Measurements from ENCODE around the gene ATN1.

Gene ATN1

DNA sequence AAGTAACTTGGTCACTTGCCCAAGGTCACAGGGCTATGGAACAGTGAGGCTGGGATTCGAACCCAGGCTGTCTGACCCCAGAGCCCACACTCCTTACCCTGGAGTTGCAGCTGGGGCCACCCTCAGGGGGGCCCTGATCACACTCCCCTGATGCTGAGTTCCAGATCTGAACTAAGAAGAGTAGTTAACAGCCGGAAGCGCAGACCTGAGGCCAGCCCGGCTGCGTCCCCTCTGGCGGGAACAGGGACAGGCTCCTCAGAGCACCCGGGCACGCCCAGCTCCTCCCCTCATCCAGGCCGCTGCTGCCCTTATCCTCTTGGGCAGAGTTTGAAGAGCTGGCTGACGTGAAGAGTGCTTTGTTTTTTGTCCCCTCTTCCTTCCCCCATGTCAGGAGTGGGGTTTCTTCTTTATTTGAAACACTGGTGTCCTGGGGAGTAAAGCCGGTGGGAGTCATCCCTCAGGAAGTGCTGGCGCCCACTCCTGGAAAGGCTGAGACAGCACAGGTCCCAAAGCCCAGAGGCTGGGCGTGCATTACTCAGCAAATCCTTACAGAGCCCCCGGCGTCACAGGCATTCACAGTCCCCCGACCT is 34.0 kb downstream of the ATN1 start:
- peak overlapping the region in 1 of 2 donors; percentile 15 for H3K4me3 ChIP-seq (replicated peaks in 1 of 2; ENCODE audit: low read depth in 2 of 2, low read length in 2 of 2)
- TF ChIP-seq CTCF (IDR thresholded peaks at IDR 0.05; ENCODE audit: low read depth, low read length): peak; percentile 45
- DNase-seq (ENCODE audit: low read depth in 2 of 2): peak; percentile 79 to 80

GRCh38 chr12:6962285-6963015 is 34.7 kb downstream of the ATN1 start:
- H3K4me3 ChIP-seq (replicated peaks in 1 of 2; ENCODE audit: low read depth in 2 of 2, low read length in 2 of 2): no peak overlapping the region
- no peak for DNase-seq (ENCODE audit: low read depth in 2 of 2)
- TF ChIP-seq CTCF (IDR thresholded peaks at IDR 0.05; ENCODE audit: low read depth, low read length): no peak

GRCh38 chr12:6963016-6963731 is 35.4 kb downstream of the ATN1 start:
- no peak for TF ChIP-seq CTCF (IDR thresholded peaks at IDR 0.05; ENCODE audit: low read depth, low read length)
- no peak overlapping the region for H3K4me3 ChIP-seq (replicated peaks in 1 of 2; ENCODE audit: low read depth in 2 of 2, low read length in 2 of 2)
- DNase-seq (ENCODE audit: low read depth in 2 of 2): no peak

- TF ChIP-seq CTCF (IDR thresholded peaks at IDR 0.05; ENCODE audit: low read depth, low read length): no peak
- no peak overlapping the region for H3K4me3 ChIP-seq (replicated peaks in 1 of 2; ENCODE audit: low read depth in 2 of 2, low read length in 2 of 2)
- no peak for DNase-seq (ENCODE audit: low read depth in 2 of 2)
These were observed 36.1 kb downstream of the ATN1 start for GRCh38 chr12:6963791-6964413.

GRCh38 chr12:6964605-6965025 is 36.9 kb downstream of the ATN1 start:
- no peak overlapping the region for H3K4me3 ChIP-seq (replicated peaks in 1 of 2; ENCODE audit: low read depth in 2 of 2, low read length in 2 of 2)
- DNase-seq (ENCODE audit: low read depth in 2 of 2): no peak
- TF ChIP-seq CTCF (IDR thresholded peaks at IDR 0.05; ENCODE audit: low read depth, low read length): no peak

DNA sequence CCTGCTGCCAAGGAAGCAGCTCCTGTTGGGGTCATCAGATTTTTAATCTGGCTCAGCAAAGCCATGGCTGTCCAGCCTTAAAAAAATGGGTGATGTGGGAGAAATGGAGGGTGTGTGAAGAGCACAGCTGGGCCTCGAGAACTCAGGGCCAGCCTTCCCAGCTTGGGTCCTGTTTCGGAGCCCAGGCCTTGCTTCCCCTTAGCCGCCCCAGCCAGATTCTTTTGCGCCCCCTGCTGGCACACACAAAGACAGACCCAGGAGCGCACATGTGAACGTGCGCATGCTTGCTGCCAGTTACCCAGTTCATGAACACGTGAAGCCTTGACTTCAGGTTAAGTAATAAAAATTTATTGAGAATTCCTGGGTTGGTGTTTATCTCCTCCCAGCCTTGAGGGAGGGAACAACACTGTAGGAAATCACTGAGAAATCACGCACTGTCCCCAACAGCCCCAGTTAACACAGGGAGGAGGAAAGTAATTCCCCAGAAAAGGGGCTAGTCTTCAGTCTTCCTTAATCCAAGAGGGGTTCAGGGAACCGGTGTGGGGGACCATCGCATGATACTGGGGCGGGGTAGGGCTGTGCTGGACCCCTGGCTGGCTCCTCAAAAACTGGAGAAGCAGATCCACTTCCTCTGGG is 37.4 kb downstream of the ATN1 start:
- peak; percentile 84 for TF ChIP-seq CTCF (IDR thresholded peaks at IDR 0.05; ENCODE audit: low read depth, low read length)
- DNase-seq (ENCODE audit: low read depth in 2 of 2): peak; percentile 91 to 94
- H3K4me3 ChIP-seq (replicated peaks in 1 of 2; ENCODE audit: low read depth in 2 of 2, low read length in 2 of 2): no peak overlapping the region

Data from cardiac fibroblast (primary cell).